ENCODE measurements around the gene C2orf92. TPM values are rescaled to one million over a fixed set of nuclear protein-coding genes. Genes with fewer than 3 reads are reported as not detected.
A peak's percentile ranks its signal among the peaks of the same experiment; 100 is the strongest.
"Not testable (repeated sequence)": the region's sequence is repeated elsewhere in the genome, so short reads cannot be mapped to it uniquely, and the experiment has no call there.

C2orf92 gene
- total RNA-seq (2022): 5.3 and 7.6 TPM in 2 replicates
- percentile 39 among the genes with signal in this experiment for Bru-seq, nascent RNA
- percentile 46 among the genes with signal in this experiment for BruChase-seq, experiment 1, labeled RNA remaining after a 6-hour chase
- percentile 43 among the genes with signal in this experiment for BruChase-seq, experiment 2, labeled RNA remaining after a 2-hour chase
- long read RNA-seq, partial matches to known transcripts: 0 of 2 reads
- long read RNA-seq, other reads (novel, unspliced or antisense): 2 of 2 reads

DNA sequence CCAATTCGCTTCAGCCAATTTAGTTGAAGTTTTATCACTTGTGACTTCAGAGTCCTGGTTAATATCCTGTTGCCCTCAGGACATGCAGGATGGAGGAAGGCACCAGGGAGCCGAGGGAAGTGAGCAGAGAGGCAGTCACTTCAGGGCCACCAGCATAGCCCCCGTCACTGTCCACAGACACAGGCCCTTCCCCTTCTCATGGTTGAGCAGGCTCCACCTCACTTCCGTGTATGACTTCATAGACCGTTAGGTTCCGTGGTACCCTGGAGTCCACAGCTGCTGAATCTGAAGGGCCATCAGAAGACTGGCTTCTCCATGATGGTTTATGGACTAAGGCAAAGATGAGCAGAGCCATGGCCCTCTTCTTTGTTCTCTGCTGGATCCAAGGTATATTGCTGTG lies at the start of gene C2orf92:
C2orf92 (plus strand) TSS at position 266 of the 400 bp plus-strand sequence; CDS start at position 342, 76 bp downstream.
- Mint-ChIP-seq H3K27me3 (ENCODE audit: insufficient read depth, unreplicated experiment) (no peaks in the 10 kb centered on the region), H3K36me3 (ENCODE audit: insufficient read depth, unreplicated experiment) (no peaks in the 10 kb centered on the region), H3K27ac (ENCODE audit: low read depth, unreplicated experiment) (no peak within 1 kb of the TSS), H3K9me3 (ENCODE audit: unreplicated experiment) (no peaks in the 10 kb centered on the region), H3K4me3 (ENCODE audit: unreplicated experiment) (no peak within 1 kb of the TSS), H3K4me1 (ENCODE audit: insufficient read depth, unreplicated experiment) (no peaks in the 10 kb centered on the region)
- ChIA-PET CTCF (interaction anchor here (1.0 kb wide), 1 partner anchor 79 kb away, joined by 3 read pairs; no protein-coding TSS in a partner anchor), POLR2A (interaction anchor here (1.4 kb wide), 1 partner anchor 23 kb away, joined by 6 read pairs; the partner anchor contains the start of gene COX5B)
- DNase-seq (ENCODE audit: unreplicated experiment): no peak
- intact Hi-C loops (cut with micrococcal nuclease): no loop called here
- BruUV-seq (replicated peaks): no TSS peak
- TF ChIP-seq, protein P1, sequence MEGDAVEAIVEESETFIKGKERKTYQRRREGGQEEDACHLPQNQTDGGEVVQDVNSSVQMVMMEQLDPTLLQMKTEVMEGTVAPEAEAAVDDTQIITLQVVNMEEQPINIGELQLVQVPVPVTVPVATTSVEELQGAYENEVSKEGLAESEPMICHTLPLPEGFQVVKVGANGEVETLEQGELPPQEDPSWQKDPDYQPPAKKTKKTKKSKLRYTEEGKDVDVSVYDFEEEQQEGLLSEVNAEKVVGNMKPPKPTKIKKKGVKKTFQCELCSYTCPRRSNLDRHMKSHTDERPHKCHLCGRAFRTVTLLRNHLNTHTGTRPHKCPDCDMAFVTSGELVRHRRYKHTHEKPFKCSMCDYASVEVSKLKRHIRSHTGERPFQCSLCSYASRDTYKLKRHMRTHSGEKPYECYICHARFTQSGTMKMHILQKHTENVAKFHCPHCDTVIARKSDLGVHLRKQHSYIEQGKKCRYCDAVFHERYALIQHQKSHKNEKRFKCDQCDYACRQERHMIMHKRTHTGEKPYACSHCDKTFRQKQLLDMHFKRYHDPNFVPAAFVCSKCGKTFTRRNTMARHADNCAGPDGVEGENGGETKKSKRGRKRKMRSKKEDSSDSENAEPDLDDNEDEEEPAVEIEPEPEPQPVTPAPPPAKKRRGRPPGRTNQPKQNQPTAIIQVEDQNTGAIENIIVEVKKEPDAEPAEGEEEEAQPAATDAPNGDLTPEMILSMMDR (IDR thresholded peaks at IDR 0.05; ENCODE audit: unreplicated experiment): no peak

GRCh38 chr2:97620492-97620891 lies 49.0 kb upstream of the C2orf92 start:
- H3K9me3 Mint-ChIP-seq (ENCODE audit: unreplicated experiment); H3K27ac Mint-ChIP-seq (ENCODE audit: low read depth, unreplicated experiment); DNase-seq (ENCODE audit: unreplicated experiment); H3K36me3 Mint-ChIP-seq (ENCODE audit: insufficient read depth, unreplicated experiment); POLR2A ChIA-PET; H3K4me1 Mint-ChIP-seq (ENCODE audit: insufficient read depth, unreplicated experiment); intact Hi-C loops (cut with micrococcal nuclease); CTCF ChIA-PET; BruUV-seq (replicated peaks); H3K27me3 Mint-ChIP-seq (ENCODE audit: insufficient read depth, unreplicated experiment); H3K4me3 Mint-ChIP-seq (ENCODE audit: unreplicated experiment): not testable (repeated sequence)

- H3K36me3 Mint-ChIP-seq (ENCODE audit: insufficient read depth, unreplicated experiment): not testable (repeated sequence)
Measured at GRCh38 chr2:97622976-97623375, 46.5 kb upstream of the C2orf92 start.

DNA sequence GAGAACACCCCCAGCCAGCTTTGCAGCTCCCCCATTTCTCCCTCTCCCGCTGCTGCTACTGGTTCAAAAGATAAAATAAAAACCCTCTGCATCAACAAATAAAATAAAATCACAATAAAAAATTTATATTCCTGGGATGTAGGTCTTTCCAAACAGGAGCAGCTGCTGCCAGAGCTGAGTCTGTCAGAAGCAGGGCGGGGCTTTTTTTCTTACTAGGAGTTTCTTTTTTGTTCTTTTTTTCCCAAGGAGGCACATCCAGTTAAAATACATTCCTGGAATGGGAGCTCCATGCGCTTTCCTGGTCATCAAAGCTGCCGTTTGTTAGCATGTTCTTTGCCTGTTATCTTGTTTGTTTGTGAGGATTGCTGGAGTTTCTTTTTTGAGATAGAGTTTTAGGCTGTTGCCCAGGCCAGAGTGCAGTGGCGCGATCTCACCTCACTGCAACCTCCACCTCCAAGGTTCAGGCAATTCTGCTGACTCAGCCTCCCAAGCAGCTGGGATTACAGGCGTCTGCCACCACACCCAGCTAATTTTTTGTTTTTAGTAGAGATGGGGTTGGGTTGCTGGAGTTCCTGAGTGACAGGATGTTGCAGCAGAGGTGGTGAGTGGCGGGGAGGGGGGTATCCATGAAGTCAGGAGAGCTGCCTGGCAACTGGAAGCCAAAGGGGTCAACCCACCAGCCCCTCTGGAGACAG lies 44.0 kb upstream of the C2orf92 start:
- POLR2A ChIA-PET: interaction anchor here (0.7 to 0.8 kb wide), 3 partner anchors 20 to 1104 kb away, joined by 3 to 4 read pairs (median 3); partner anchors contain the start of gene COX5B
- DNase-seq (ENCODE audit: unreplicated experiment); BruUV-seq (replicated peaks); H3K36me3 Mint-ChIP-seq (ENCODE audit: insufficient read depth, unreplicated experiment); H3K27me3 Mint-ChIP-seq (ENCODE audit: insufficient read depth, unreplicated experiment); H3K4me3 Mint-ChIP-seq (ENCODE audit: unreplicated experiment); H3K9me3 Mint-ChIP-seq (ENCODE audit: unreplicated experiment); intact Hi-C loops (cut with micrococcal nuclease); H3K4me1 Mint-ChIP-seq (ENCODE audit: insufficient read depth, unreplicated experiment): not testable (repeated sequence)
- peak overlapping the region; percentile 23 for H3K27ac Mint-ChIP-seq (ENCODE audit: low read depth, unreplicated experiment)
- CTCF ChIA-PET: interaction anchor here (1.6 kb wide), 1 partner anchor 72 kb away, joined by 4 read pairs; no protein-coding TSS in a partner anchor

More at GRCh38 chr2:97622976-97623375, 46.5 kb upstream of the C2orf92 start:
- intact Hi-C loops (cut with micrococcal nuclease); H3K4me1 Mint-ChIP-seq (ENCODE audit: insufficient read depth, unreplicated experiment); H3K27ac Mint-ChIP-seq (ENCODE audit: low read depth, unreplicated experiment); H3K27me3 Mint-ChIP-seq (ENCODE audit: insufficient read depth, unreplicated experiment); BruUV-seq (replicated peaks); CTCF ChIA-PET; H3K4me3 Mint-ChIP-seq (ENCODE audit: unreplicated experiment); POLR2A ChIA-PET; H3K9me3 Mint-ChIP-seq (ENCODE audit: unreplicated experiment); DNase-seq (ENCODE audit: unreplicated experiment): not testable (repeated sequence)

- H3K9me3 Mint-ChIP-seq (ENCODE audit: unreplicated experiment); H3K4me1 Mint-ChIP-seq (ENCODE audit: insufficient read depth, unreplicated experiment); intact Hi-C loops (cut with micrococcal nuclease); H3K4me3 Mint-ChIP-seq (ENCODE audit: unreplicated experiment); BruUV-seq (replicated peaks); H3K27me3 Mint-ChIP-seq (ENCODE audit: insufficient read depth, unreplicated experiment); H3K36me3 Mint-ChIP-seq (ENCODE audit: insufficient read depth, unreplicated experiment): not testable (repeated sequence)
- peak; percentile 5 for DNase-seq (ENCODE audit: unreplicated experiment)
- CTCF ChIA-PET: interaction anchor here (1.6 kb wide), 1 partner anchor 71 kb away, joined by 4 read pairs; no protein-coding TSS in a partner anchor
- POLR2A ChIA-PET: interaction anchor here (0.7 to 0.8 kb wide), 3 partner anchors 19 to 1103 kb away, joined by 3 to 4 read pairs (median 3); partner anchors contain the start of gene COX5B
- H3K27ac Mint-ChIP-seq (ENCODE audit: low read depth, unreplicated experiment): peak overlapping the region; percentile 23
Measured at GRCh38 chr2:97626049-97626430, 43.5 kb upstream of the C2orf92 start.

Measured in MCF 10A (cell line).